Chondrocyte (in vitro differentiated cells): ENCODE measurements around the gene CXCL10. TPM values are rescaled to one million over a fixed set of nuclear protein-coding genes. Genes with fewer than 3 reads are reported as not detected.
"Not testable (repeated sequence)": the region's sequence is repeated elsewhere in the genome, so short reads cannot be mapped to it uniquely, and the experiment has no call there.

Experiments
- DNase-seq: peaks from one replicate; pipeline ENCODE4 v3.0.0; 2021; ENCODE audit warnings: mixed read lengths, low spot score
- H3K27ac Mint-ChIP-seq: one replicate; pipeline ENCODE4 v1.8.0; 2021; ENCODE audit warnings: mild to moderate bottlenecking, moderate library complexity, mixed read lengths; ENCODE audit not compliant: unreplicated experiment
- H3K27me3 Mint-ChIP-seq: 2 replicates; pipeline ENCODE4 v1.8.0; 2021; ENCODE audit warnings: low read depth, mixed read lengths
- H3K36me3 Mint-ChIP-seq: 2 replicates; pipeline ENCODE4 v1.8.0; 2021; ENCODE audit warnings: low read depth, mixed read lengths
- H3K4me1 Mint-ChIP-seq: 2 replicates; pipeline ENCODE4 v1.8.0; 2021; ENCODE audit warnings: low read depth, mild to moderate bottlenecking, mixed read lengths
- H3K4me3 Mint-ChIP-seq: one replicate; pipeline ENCODE4 v1.8.0; 2021; ENCODE audit warnings: mild to moderate bottlenecking, moderate library complexity, mixed read lengths; ENCODE audit not compliant: unreplicated experiment
- H3K9me3 Mint-ChIP-seq: 2 replicates; pipeline ENCODE4 v1.8.0; 2021; ENCODE audit warnings: low read depth, mixed read lengths
- CTCF ChIP-seq: fragments of 200-600 bp; sonication (generic); IDR thresholded peaks from 2 replicates; pipeline ENCODE4 v1.5.0; 2021; ENCODE audit warnings: antibody characterized with exemption, mild to moderate bottlenecking, moderate library complexity
- total RNA-seq: library from RNA; stranded (reverse); gene quantifications from 3 replicates; pipeline ENCODE4 v1.2.1, GENCODE V29; 2021

Gene CXCL10
- total RNA-seq, 1 donor from 2014 or later: not detected

GRCh38 chr4:76001700-76002099, 21.6 kb downstream of the CXCL10 start:
- no peak for DNase-seq
- H3K36me3 Mint-ChIP-seq: peaks cover 2% of the 10 kb centered on the region
- no peak overlapping the region for H3K4me3 Mint-ChIP-seq
- H3K27me3 Mint-ChIP-seq: peaks cover 19% of the 10 kb centered on the region
- no peak overlapping the region for H3K27ac Mint-ChIP-seq
- no peaks in the 10 kb centered on the region for H3K4me1 Mint-ChIP-seq
- TF ChIP-seq CTCF: no peak
- H3K9me3 Mint-ChIP-seq: no peaks in the 10 kb centered on the region

- H3K36me3 Mint-ChIP-seq: peaks cover 2% of the 10 kb centered on the region
- peaks cover 10% of the 10 kb centered on the region for H3K27me3 Mint-ChIP-seq
- no peak for DNase-seq
- TF ChIP-seq CTCF: no peak
- no peaks in the 10 kb centered on the region for H3K9me3 Mint-ChIP-seq
- H3K27ac Mint-ChIP-seq: no peak overlapping the region
- no peaks in the 10 kb centered on the region for H3K4me1 Mint-ChIP-seq
- no peak overlapping the region for H3K4me3 Mint-ChIP-seq
Observed at GRCh38 chr4:76000279-76000678, 23.0 kb downstream of the CXCL10 start.

- H3K27ac Mint-ChIP-seq, H3K4me1 Mint-ChIP-seq, H3K4me3 Mint-ChIP-seq, H3K9me3 Mint-ChIP-seq, DNase-seq, H3K36me3 Mint-ChIP-seq: not testable (repeated sequence)
- H3K27me3 Mint-ChIP-seq: peaks cover 11% of the 10 kb centered on the region
Observed at GRCh38 chr4:75998525-75999147, 24.7 kb downstream of the CXCL10 start.

- Mint-ChIP-seq H3K4me3 (no peak overlapping the region), H3K36me3 (no peaks in the 10 kb centered on the region), H3K4me1 (no peaks in the 10 kb centered on the region), H3K9me3 (no peaks in the 10 kb centered on the region), H3K27me3 (peaks cover 10% of the 10 kb centered on the region), H3K27ac (no peak overlapping the region)
- TF ChIP-seq CTCF: no peak
- no peak for DNase-seq
Observed at GRCh38 chr4:75997946-75998345, 25.4 kb downstream of the CXCL10 start.

- peaks cover 10% of the 10 kb centered on the region for H3K27me3 Mint-ChIP-seq
- H3K4me1 Mint-ChIP-seq: no peaks in the 10 kb centered on the region
- H3K4me3 Mint-ChIP-seq: no peak overlapping the region
- DNase-seq: no peak
- H3K27ac Mint-ChIP-seq: no peak overlapping the region
- H3K36me3 Mint-ChIP-seq: no peaks in the 10 kb centered on the region
- no peak for TF ChIP-seq CTCF
- H3K9me3 Mint-ChIP-seq: no peaks in the 10 kb centered on the region
Observed at GRCh38 chr4:75997081-75997480, 26.2 kb downstream of the CXCL10 start.

GRCh38 chr4:75995727-75996126, 27.6 kb downstream of the CXCL10 start:
- Mint-ChIP-seq H3K36me3 (no peaks in the 10 kb centered on the region), H3K4me3 (no peak overlapping the region), H3K27ac (peak overlapping the region; percentile 20), H3K9me3 (no peaks in the 10 kb centered on the region), H3K27me3 (peaks cover 10% of the 10 kb centered on the region), H3K4me1 (peaks cover 3% of the 10 kb centered on the region)
- DNase-seq: no peak
- peak; percentile 91 for TF ChIP-seq CTCF
